ENCODE data around the gene WWOX. TPM values are rescaled to one million over a fixed set of nuclear protein-coding genes. Genes with fewer than 3 reads are reported as not detected.

The WWOX gene
- total and polyA plus RNA-seq, 2 of the 8 experiments (the other 6 are each of a cell fraction or from before 2014, with no cell fraction given) = 5.4 to 16.7 TPM

DNA sequence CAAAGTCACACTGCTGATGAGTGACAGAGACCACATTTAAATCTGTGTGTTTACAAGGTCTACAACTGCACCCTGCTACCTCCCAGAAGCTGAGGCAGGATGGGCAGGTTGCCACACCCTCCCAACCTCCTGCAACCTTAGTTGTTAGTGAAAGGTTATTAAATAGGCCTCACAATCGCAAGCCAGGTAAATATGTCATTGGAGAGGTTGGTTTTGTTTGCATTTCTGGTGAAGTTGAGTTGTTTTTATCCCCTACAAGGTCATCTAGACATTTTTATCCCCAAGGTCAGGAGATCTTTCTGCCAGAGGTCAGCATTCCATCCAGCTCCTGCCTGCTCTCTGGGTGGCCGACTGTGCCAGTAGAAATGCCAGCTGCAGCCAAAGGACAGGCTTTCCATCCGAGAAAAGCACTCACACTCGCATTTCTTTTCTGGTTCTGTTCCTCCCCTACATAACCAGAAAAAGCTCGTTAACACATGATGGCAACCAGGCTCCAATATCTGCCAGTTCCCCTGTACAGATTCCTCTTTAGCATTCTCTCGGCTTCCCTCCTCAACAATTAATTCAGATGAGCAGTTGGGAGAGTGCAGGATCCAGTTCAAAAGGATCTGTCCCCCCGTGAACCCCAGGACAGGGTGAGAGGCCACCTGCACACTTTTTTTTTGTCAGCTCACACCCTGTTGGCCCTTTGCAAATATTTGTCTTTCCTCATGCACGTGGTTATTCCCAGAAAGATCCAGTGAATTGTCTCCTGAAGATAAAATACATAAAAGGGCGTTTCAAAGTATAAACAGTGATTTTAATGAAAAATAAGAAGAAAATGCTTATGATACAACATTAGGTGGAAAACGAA, 938.3 kb downstream of the WWOX start (continued):
- TF ChIP-seq, protein P1, sequence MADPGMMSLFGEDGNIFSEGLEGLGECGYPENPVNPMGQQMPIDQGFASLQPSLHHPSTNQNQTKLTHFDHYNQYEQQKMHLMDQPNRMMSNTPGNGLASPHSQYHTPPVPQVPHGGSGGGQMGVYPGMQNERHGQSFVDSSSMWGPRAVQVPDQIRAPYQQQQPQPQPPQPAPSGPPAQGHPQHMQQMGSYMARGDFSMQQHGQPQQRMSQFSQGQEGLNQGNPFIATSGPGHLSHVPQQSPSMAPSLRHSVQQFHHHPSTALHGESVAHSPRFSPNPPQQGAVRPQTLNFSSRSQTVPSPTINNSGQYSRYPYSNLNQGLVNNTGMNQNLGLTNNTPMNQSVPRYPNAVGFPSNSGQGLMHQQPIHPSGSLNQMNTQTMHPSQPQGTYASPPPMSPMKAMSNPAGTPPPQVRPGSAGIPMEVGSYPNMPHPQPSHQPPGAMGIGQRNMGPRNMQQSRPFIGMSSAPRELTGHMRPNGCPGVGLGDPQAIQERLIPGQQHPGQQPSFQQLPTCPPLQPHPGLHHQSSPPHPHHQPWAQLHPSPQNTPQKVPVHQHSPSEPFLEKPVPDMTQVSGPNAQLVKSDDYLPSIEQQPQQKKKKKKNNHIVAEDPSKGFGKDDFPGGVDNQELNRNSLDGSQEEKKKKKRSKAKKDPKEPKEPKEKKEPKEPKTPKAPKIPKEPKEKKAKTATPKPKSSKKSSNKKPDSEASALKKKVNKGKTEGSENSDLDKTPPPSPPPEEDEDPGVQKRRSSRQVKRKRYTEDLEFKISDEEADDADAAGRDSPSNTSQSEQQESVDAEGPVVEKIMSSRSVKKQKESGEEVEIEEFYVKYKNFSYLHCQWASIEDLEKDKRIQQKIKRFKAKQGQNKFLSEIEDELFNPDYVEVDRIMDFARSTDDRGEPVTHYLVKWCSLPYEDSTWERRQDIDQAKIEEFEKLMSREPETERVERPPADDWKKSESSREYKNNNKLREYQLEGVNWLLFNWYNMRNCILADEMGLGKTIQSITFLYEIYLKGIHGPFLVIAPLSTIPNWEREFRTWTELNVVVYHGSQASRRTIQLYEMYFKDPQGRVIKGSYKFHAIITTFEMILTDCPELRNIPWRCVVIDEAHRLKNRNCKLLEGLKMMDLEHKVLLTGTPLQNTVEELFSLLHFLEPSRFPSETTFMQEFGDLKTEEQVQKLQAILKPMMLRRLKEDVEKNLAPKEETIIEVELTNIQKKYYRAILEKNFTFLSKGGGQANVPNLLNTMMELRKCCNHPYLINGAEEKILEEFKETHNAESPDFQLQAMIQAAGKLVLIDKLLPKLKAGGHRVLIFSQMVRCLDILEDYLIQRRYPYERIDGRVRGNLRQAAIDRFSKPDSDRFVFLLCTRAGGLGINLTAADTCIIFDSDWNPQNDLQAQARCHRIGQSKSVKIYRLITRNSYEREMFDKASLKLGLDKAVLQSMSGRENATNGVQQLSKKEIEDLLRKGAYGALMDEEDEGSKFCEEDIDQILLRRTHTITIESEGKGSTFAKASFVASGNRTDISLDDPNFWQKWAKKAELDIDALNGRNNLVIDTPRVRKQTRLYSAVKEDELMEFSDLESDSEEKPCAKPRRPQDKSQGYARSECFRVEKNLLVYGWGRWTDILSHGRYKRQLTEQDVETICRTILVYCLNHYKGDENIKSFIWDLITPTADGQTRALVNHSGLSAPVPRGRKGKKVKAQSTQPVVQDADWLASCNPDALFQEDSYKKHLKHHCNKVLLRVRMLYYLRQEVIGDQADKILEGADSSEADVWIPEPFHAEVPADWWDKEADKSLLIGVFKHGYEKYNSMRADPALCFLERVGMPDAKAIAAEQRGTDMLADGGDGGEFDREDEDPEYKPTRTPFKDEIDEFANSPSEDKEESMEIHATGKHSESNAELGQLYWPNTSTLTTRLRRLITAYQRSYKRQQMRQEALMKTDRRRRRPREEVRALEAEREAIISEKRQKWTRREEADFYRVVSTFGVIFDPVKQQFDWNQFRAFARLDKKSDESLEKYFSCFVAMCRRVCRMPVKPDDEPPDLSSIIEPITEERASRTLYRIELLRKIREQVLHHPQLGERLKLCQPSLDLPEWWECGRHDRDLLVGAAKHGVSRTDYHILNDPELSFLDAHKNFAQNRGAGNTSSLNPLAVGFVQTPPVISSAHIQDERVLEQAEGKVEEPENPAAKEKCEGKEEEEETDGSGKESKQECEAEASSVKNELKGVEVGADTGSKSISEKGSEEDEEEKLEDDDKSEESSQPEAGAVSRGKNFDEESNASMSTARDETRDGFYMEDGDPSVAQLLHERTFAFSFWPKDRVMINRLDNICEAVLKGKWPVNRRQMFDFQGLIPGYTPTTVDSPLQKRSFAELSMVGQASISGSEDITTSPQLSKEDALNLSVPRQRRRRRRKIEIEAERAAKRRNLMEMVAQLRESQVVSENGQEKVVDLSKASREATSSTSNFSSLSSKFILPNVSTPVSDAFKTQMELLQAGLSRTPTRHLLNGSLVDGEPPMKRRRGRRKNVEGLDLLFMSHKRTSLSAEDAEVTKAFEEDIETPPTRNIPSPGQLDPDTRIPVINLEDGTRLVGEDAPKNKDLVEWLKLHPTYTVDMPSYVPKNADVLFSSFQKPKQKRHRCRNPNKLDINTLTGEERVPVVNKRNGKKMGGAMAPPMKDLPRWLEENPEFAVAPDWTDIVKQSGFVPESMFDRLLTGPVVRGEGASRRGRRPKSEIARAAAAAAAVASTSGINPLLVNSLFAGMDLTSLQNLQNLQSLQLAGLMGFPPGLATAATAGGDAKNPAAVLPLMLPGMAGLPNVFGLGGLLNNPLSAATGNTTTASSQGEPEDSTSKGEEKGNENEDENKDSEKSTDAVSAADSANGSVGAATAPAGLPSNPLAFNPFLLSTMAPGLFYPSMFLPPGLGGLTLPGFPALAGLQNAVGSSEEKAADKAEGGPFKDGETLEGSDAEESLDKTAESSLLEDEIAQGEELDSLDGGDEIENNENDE (IDR thresholded peaks at IDR 0.05; ENCODE audit: insufficient replicate concordance, low read length) = no peak
- no peak for TF ChIP-seq CHD2 (IDR thresholded peaks at IDR 0.05; ENCODE audit: low read length)
- no peak for TF ChIP-seq RFX5 (IDR thresholded peaks at IDR 0.05; ENCODE audit: borderline replicate concordance, low read depth, low read length)
- no peak for TF ChIP-seq ZNF274 (IDR thresholded peaks at IDR 0.05; ENCODE audit: borderline replicate concordance, extremely low read depth, low read length)
- TF ChIP-seq POU5F1 (IDR thresholded peaks at IDR 0.05; ENCODE audit: low read depth, low read length) = no peak
- TF ChIP-seq SP1 (IDR thresholded peaks at IDR 0.05; ENCODE audit: low read depth, low read length) = no peak
- TF ChIP-seq TAF1 (IDR thresholded peaks at IDR 0.05; ENCODE audit: low read depth, low read length) = no peak
- no peak for TF ChIP-seq GTF2F1 (IDR thresholded peaks at IDR 0.05; ENCODE audit: borderline replicate concordance, low read depth, low read length)

All from H1 (cell line).